Activated naive CD8-positive, alpha-beta T cell treated with anti-CD3 and anti-CD28 coated beads for 36 hours (primary cell): Measurements from ENCODE around the gene OR10D3. TPM values are rescaled to one million over a fixed set of nuclear protein-coding genes. Genes with fewer than 3 reads are reported as not detected.
"Not testable (repeated sequence)": the region's sequence is repeated elsewhere in the genome, so short reads cannot be mapped to it uniquely, and the experiment has no call there.

Experiments
- DNase-seq: peaks from one replicate; pipeline ENCODE4 v3.0.0; 2021
- H3K27ac Mint-ChIP-seq: one replicate; pipeline ENCODE4 v1.8.0; 2022; ENCODE audit warnings: mild to moderate bottlenecking, moderate library complexity, mixed read lengths
- H3K27me3 Mint-ChIP-seq: one replicate; pipeline ENCODE4 v1.8.0; 2022; ENCODE audit warnings: mild to moderate bottlenecking, mixed read lengths
- H3K36me3 Mint-ChIP-seq: one replicate; pipeline ENCODE4 v1.8.0; 2021; ENCODE audit warnings: mild to moderate bottlenecking, mixed read lengths
- H3K4me1 Mint-ChIP-seq: one replicate; pipeline ENCODE4 v1.8.0; 2021; ENCODE audit warnings: mixed read lengths
- H3K4me3 Mint-ChIP-seq: one replicate; pipeline ENCODE4 v1.8.0; 2022; ENCODE audit warnings: mild to moderate bottlenecking, moderate library complexity, mixed read lengths
- H3K9me3 Mint-ChIP-seq: one replicate; pipeline ENCODE4 v1.8.0; 2022; ENCODE audit warnings: mixed read lengths
- total RNA-seq, 2 experiments: library from RNA; stranded (reverse); gene quantifications; one replicate each; pipeline ENCODE4 v1.2.3, GENCODE V29; 2021

The OR10D3 gene
- not detected for total RNA-seq

GRCh38 chr11:124183068-124183467, at the start of gene OR10D3:
TSS of gene OR10D3 (plus strand) at chr11:124183345. CDS start at chr11:124185270, 1,925 bp downstream.
- Mint-ChIP-seq H3K9me3 (no peaks in the 10 kb centered on the region), H3K4me1 (no peaks in the 10 kb centered on the region), H3K4me3 (no peak within 1 kb of the TSS), H3K36me3 (no peaks in the 10 kb centered on the region), H3K27ac (no peak within 1 kb of the TSS), H3K27me3 (peaks cover 18% of the 10 kb centered on the region)
- DNase-seq, result no peak

- H3K27ac Mint-ChIP-seq, result no peak overlapping the region
- no peak for DNase-seq
- H3K36me3 Mint-ChIP-seq, result peaks cover 22% of the 10 kb centered on the region
- no peaks in the 10 kb centered on the region for H3K27me3 Mint-ChIP-seq
- peaks cover 7% of the 10 kb centered on the region for H3K9me3 Mint-ChIP-seq
- H3K4me3 Mint-ChIP-seq, result no peak overlapping the region
- no peaks in the 10 kb centered on the region for H3K4me1 Mint-ChIP-seq
These were observed 40.1 kb upstream of the OR10D3 start for GRCh38 chr11:124143034-124143433.

GRCh38 chr11:124147951-124148350, 35.2 kb upstream of the OR10D3 start:
- no peaks in the 10 kb centered on the region for H3K27me3 Mint-ChIP-seq
- no peak overlapping the region for H3K4me3 Mint-ChIP-seq
- peaks cover 2% of the 10 kb centered on the region for H3K4me1 Mint-ChIP-seq
- peaks cover 5% of the 10 kb centered on the region for H3K9me3 Mint-ChIP-seq
- no peak for DNase-seq
- no peak overlapping the region for H3K27ac Mint-ChIP-seq
- no peaks in the 10 kb centered on the region for H3K36me3 Mint-ChIP-seq

GRCh38 chr11:124150684-124151083, 32.5 kb upstream of the OR10D3 start:
- Mint-ChIP-seq H3K4me1 (peaks cover 2% of the 10 kb centered on the region), H3K9me3 (peaks cover 5% of the 10 kb centered on the region)

GRCh38 chr11:124152770-124153407, 30.3 kb upstream of the OR10D3 start:
- Mint-ChIP-seq H3K27ac (no peak overlapping the region), H3K4me3 (no peak overlapping the region), H3K36me3 (no peaks in the 10 kb centered on the region), H3K4me1 (peaks cover 2% of the 10 kb centered on the region), H3K27me3 (peaks cover 9% of the 10 kb centered on the region), H3K9me3 (peaks cover 5% of the 10 kb centered on the region)
- no peak for DNase-seq

More at GRCh38 chr11:124150684-124151083, 32.5 kb upstream of the OR10D3 start:
- H3K4me3 Mint-ChIP-seq, result no peak overlapping the region
- DNase-seq, result no peak
- no peak overlapping the region for H3K27ac Mint-ChIP-seq
- H3K27me3 Mint-ChIP-seq, result peaks cover 3% of the 10 kb centered on the region
- H3K36me3 Mint-ChIP-seq, result no peaks in the 10 kb centered on the region

GRCh38 chr11:124153821-124154220, 29.3 kb upstream of the OR10D3 start:
- H3K4me1 Mint-ChIP-seq, result peaks cover 2% of the 10 kb centered on the region
- H3K27ac Mint-ChIP-seq, result no peak overlapping the region
- peaks cover 10% of the 10 kb centered on the region for H3K27me3 Mint-ChIP-seq
- no peak overlapping the region for H3K4me3 Mint-ChIP-seq
- no peak for DNase-seq
- no peaks in the 10 kb centered on the region for H3K36me3 Mint-ChIP-seq
- peaks cover 5% of the 10 kb centered on the region for H3K9me3 Mint-ChIP-seq

- Mint-ChIP-seq H3K4me3 (no peak overlapping the region), H3K36me3 (no peaks in the 10 kb centered on the region), H3K4me1 (no peaks in the 10 kb centered on the region), H3K27ac (no peak overlapping the region), H3K9me3 (no peaks in the 10 kb centered on the region), H3K27me3 (peaks cover 14% of the 10 kb centered on the region)
- no peak for DNase-seq
These were observed 23.7 kb upstream of the OR10D3 start for GRCh38 chr11:124159481-124159880.

- H3K4me3 Mint-ChIP-seq, result no peak overlapping the region
- peaks cover 14% of the 10 kb centered on the region for H3K27me3 Mint-ChIP-seq
- no peaks in the 10 kb centered on the region for H3K4me1 Mint-ChIP-seq
- no peak for DNase-seq
- H3K36me3 Mint-ChIP-seq, result no peaks in the 10 kb centered on the region
- no peak overlapping the region for H3K27ac Mint-ChIP-seq
- H3K9me3 Mint-ChIP-seq, result no peaks in the 10 kb centered on the region
These were observed 22.2 kb upstream of the OR10D3 start for GRCh38 chr11:124160986-124161385.

GRCh38 chr11:124167826-124168231, 15.3 kb upstream of the OR10D3 start:
- Mint-ChIP-seq H3K9me3 (no peaks in the 10 kb centered on the region), H3K4me1 (peaks cover 2% of the 10 kb centered on the region), H3K27ac (no peak overlapping the region), H3K4me3 (no peak overlapping the region), H3K36me3 (no peaks in the 10 kb centered on the region), H3K27me3 (peaks cover 27% of the 10 kb centered on the region)
- no peak for DNase-seq

- Mint-ChIP-seq H3K27me3 (peaks cover 27% of the 10 kb centered on the region), H3K36me3 (no peaks in the 10 kb centered on the region), H3K27ac (no peak overlapping the region), H3K4me1 (peaks cover 2% of the 10 kb centered on the region), H3K4me3 (no peak overlapping the region), H3K9me3 (no peaks in the 10 kb centered on the region)
- no peak for DNase-seq
These were observed 14.3 kb upstream of the OR10D3 start for GRCh38 chr11:124168796-124169195.

GRCh38 chr11:124170315-124170714, 12.8 kb upstream of the OR10D3 start:
- peaks cover 22% of the 10 kb centered on the region for H3K27me3 Mint-ChIP-seq
- H3K4me1 Mint-ChIP-seq, H3K36me3 Mint-ChIP-seq, H3K4me3 Mint-ChIP-seq, H3K27ac Mint-ChIP-seq, H3K9me3 Mint-ChIP-seq, DNase-seq: not testable (repeated sequence)

- H3K27me3 Mint-ChIP-seq, result peaks cover 22% of the 10 kb centered on the region
- peaks cover 2% of the 10 kb centered on the region for H3K4me1 Mint-ChIP-seq
- DNase-seq, result no peak
- no peaks in the 10 kb centered on the region for H3K36me3 Mint-ChIP-seq
- H3K4me3 Mint-ChIP-seq, result no peak overlapping the region
- no peak overlapping the region for H3K27ac Mint-ChIP-seq
- H3K9me3 Mint-ChIP-seq, result no peaks in the 10 kb centered on the region
These were observed 12.2 kb upstream of the OR10D3 start for GRCh38 chr11:124170801-124171586.

- Mint-ChIP-seq H3K4me1 (peaks cover 2% of the 10 kb centered on the region), H3K9me3 (no peaks in the 10 kb centered on the region), H3K36me3 (no peaks in the 10 kb centered on the region), H3K27me3 (peaks cover 15% of the 10 kb centered on the region), H3K4me3 (no peak overlapping the region), H3K27ac (no peak overlapping the region)
- no peak for DNase-seq
These were observed 11.0 kb upstream of the OR10D3 start for GRCh38 chr11:124172101-124172500.

GRCh38 chr11:124172599-124172998, 10.5 kb upstream of the OR10D3 start:
- H3K9me3 Mint-ChIP-seq, result no peaks in the 10 kb centered on the region
- peaks cover 2% of the 10 kb centered on the region for H3K4me1 Mint-ChIP-seq
- H3K27me3 Mint-ChIP-seq, result peaks cover 10% of the 10 kb centered on the region
- no peaks in the 10 kb centered on the region for H3K36me3 Mint-ChIP-seq
- H3K27ac Mint-ChIP-seq, result no peak overlapping the region
- H3K4me3 Mint-ChIP-seq, result no peak overlapping the region
- DNase-seq, result no peak

- no peak for DNase-seq
- H3K4me1 Mint-ChIP-seq, result peaks cover 2% of the 10 kb centered on the region
- no peaks in the 10 kb centered on the region for H3K9me3 Mint-ChIP-seq
- no peak overlapping the region for H3K27ac Mint-ChIP-seq
- H3K4me3 Mint-ChIP-seq, result no peak overlapping the region
- H3K27me3 Mint-ChIP-seq, result peaks cover 4% of the 10 kb centered on the region
- no peaks in the 10 kb centered on the region for H3K36me3 Mint-ChIP-seq
These were observed 9.1 kb upstream of the OR10D3 start for GRCh38 chr11:124174001-124174583.
